ENCODE data around the gene KRT10. TPM values are rescaled to one million over a fixed set of nuclear protein-coding genes. Genes with fewer than 3 reads are reported as not detected.
A peak's percentile ranks its signal among the peaks of the same experiment; 100 is the strongest.
"Not testable (repeated sequence)": the region's sequence is repeated elsewhere in the genome, so short reads cannot be mapped to it uniquely, and the experiment has no call there.

Gene KRT10
- total RNA-seq, 1 experiment from 2014 or later = 49.4 TPM

GRCh38 chr17:40859536-40859935, 37.1 kb upstream of the KRT10 start:
- Histone ChIP-seq H3K4me3 (no peak overlapping the region), H3K4me1 (replicated peaks; ENCODE audit: insufficient read depth) (peaks cover 19% of the 10 kb centered on the region), H3K4me2 (no peak overlapping the region), H3K79me2 (ENCODE audit: low read depth) (no peaks in the 10 kb centered on the region), H3K27ac (no peak overlapping the region), H3K9me2 (ENCODE audit: insufficient read depth) (no peaks in the 10 kb centered on the region), H4K20me1 (ENCODE audit: insufficient read depth) (no peaks in the 10 kb centered on the region), H3K9me3 (ENCODE audit: insufficient read depth, low read depth) (no peaks in the 10 kb centered on the region), H3K36me3 (ENCODE audit: low read depth) (no peaks in the 10 kb centered on the region), H3K27me3 (ENCODE audit: insufficient read depth, low read depth) (no peaks in the 10 kb centered on the region), H3F3A (ENCODE audit: insufficient read depth, low read depth) (peaks cover 7% of the 10 kb centered on the region), H2AFZ (no peak overlapping the region)
- no peak for TF ChIP-seq EZH2 (IDR thresholded peaks at IDR 0.05; ENCODE audit: low read depth)
- no TSS peak for BruUV-seq (replicated peaks)
- intact Hi-C loops (cut with micrococcal nuclease; ENCODE audit: unreplicated experiment) = loop anchor here (5.0 kb wide), 1 partner anchor 638 kb away; no protein-coding TSS in a partner anchor
- CTCF ChIA-PET = interaction anchor here (0.9 kb wide), 1 partner anchor 803 kb away, joined by 3 read pairs; no protein-coding TSS in a partner anchor
- DNase-seq = no peak
- POLR2A ChIA-PET (ENCODE audit: unreplicated experiment) = interaction anchor here (0.5 to 0.6 kb wide), 2 partner anchors 42 to 671 kb away, joined by 3 to 25 read pairs; no protein-coding TSS in a partner anchor

GRCh38 chr17:40858667-40859066, 36.3 kb upstream of the KRT10 start:
- CTCF ChIA-PET = interaction anchor here (0.9 kb wide), 1 partner anchor 804 kb away, joined by 3 read pairs; no protein-coding TSS in a partner anchor
- DNase-seq; H3K9me3 ChIP-seq (ENCODE audit: insufficient read depth, low read depth); H3K4me2 ChIP-seq; H3K4me3 ChIP-seq; BruUV-seq (replicated peaks); H3K9me2 ChIP-seq (ENCODE audit: insufficient read depth); H3K27me3 ChIP-seq (ENCODE audit: insufficient read depth, low read depth); H3K79me2 ChIP-seq (ENCODE audit: low read depth); H3K36me3 ChIP-seq (ENCODE audit: low read depth); POLR2A ChIA-PET (ENCODE audit: unreplicated experiment); H4K20me1 ChIP-seq (ENCODE audit: insufficient read depth); H3K27ac ChIP-seq; H2AFZ ChIP-seq: not testable (repeated sequence)
- H3F3A ChIP-seq (ENCODE audit: insufficient read depth, low read depth) = peaks cover 15% of the 10 kb centered on the region
- intact Hi-C loops (cut with micrococcal nuclease; ENCODE audit: unreplicated experiment) = loop anchor here (5.0 kb wide), 1 partner anchor 639 kb away; no protein-coding TSS in a partner anchor
- H3K4me1 ChIP-seq (replicated peaks; ENCODE audit: insufficient read depth) = peaks cover 28% of the 10 kb centered on the region

- no peak for DNase-seq
- no peaks in the 10 kb centered on the region for H3K9me2 ChIP-seq (ENCODE audit: insufficient read depth)
- H2AFZ ChIP-seq = no peak overlapping the region
- H3K79me2 ChIP-seq (ENCODE audit: low read depth) = no peaks in the 10 kb centered on the region
- ChIA-PET POLR2A (ENCODE audit: unreplicated experiment) (interaction anchor here (0.6 kb wide), 1 partner anchor 240 kb away, joined by 8 read pairs; no protein-coding TSS in a partner anchor), CTCF (interaction anchor here (0.6 to 1.0 kb wide), 3 partner anchors 298 to 692 kb away, joined by 3 read pairs; no protein-coding TSS in a partner anchor)
- peaks cover 19% of the 10 kb centered on the region for H3F3A ChIP-seq (ENCODE audit: insufficient read depth, low read depth)
- H3K4me1 ChIP-seq (replicated peaks; ENCODE audit: insufficient read depth) = peaks cover 39% of the 10 kb centered on the region
- no peak for TF ChIP-seq CTCF (conservative IDR thresholded peaks at IDR 0.05)
- no peak for TF ChIP-seq EZH2 (IDR thresholded peaks at IDR 0.05; ENCODE audit: low read depth)
- BruUV-seq (replicated peaks) = no TSS peak
- H3K9me3 ChIP-seq (ENCODE audit: insufficient read depth, low read depth) = no peaks in the 10 kb centered on the region
- no peaks in the 10 kb centered on the region for H3K36me3 ChIP-seq (ENCODE audit: low read depth)
- intact Hi-C loops (cut with micrococcal nuclease; ENCODE audit: unreplicated experiment) = loop anchor here (1.0 to 5.0 kb wide), 6 partner anchors 51 to 691 kb away; no protein-coding TSS in a partner anchor
- no peaks in the 10 kb centered on the region for H4K20me1 ChIP-seq (ENCODE audit: insufficient read depth)
- H3K27ac ChIP-seq = 0 out of 2 replicates have a peak overlapping the region, but pooled peaks have one; percentile 26
- H3K4me3 ChIP-seq = no peak overlapping the region
- H3K4me2 ChIP-seq = no peak overlapping the region
- no peaks in the 10 kb centered on the region for H3K27me3 ChIP-seq (ENCODE audit: insufficient read depth, low read depth)
Observed at GRCh38 chr17:40857535-40857934, 35.1 kb upstream of the KRT10 start.

GRCh38 chr17:40854175-40854814, 31.9 kb upstream of the KRT10 start:
- Histone ChIP-seq H3K4me1 (replicated peaks; ENCODE audit: insufficient read depth) (peaks cover 72% of the 10 kb centered on the region), H3F3A (ENCODE audit: insufficient read depth, low read depth) (peaks cover 47% of the 10 kb centered on the region), H3K27me3 (ENCODE audit: insufficient read depth, low read depth) (no peaks in the 10 kb centered on the region), H3K9me2 (ENCODE audit: insufficient read depth) (no peaks in the 10 kb centered on the region), H3K9me3 (ENCODE audit: insufficient read depth, low read depth) (no peaks in the 10 kb centered on the region), H3K4me3 (no peak overlapping the region), H2AFZ (no peak overlapping the region), H4K20me1 (ENCODE audit: insufficient read depth) (no peaks in the 10 kb centered on the region), H3K4me2 (peak overlapping the region; percentile 51), H3K36me3 (ENCODE audit: low read depth) (no peaks in the 10 kb centered on the region), H3K79me2 (ENCODE audit: low read depth) (no peaks in the 10 kb centered on the region), H3K27ac (peak overlapping the region; percentile 94)
- no TSS peak for BruUV-seq (replicated peaks)
- intact Hi-C loops (cut with micrococcal nuclease; ENCODE audit: unreplicated experiment) = loop anchor here (2.0 to 5.0 kb wide), 4 partner anchors 35 to 809 kb away; no protein-coding TSS in a partner anchor
- peak in 1 of 2 experiments; percentile 90 for DNase-seq
- ChIA-PET CTCF (interaction anchor here (0.6 to 1.0 kb wide), 2 partner anchors 50 to 311 kb away, joined by 3 read pairs; no protein-coding TSS in a partner anchor), POLR2A (ENCODE audit: unreplicated experiment) (interaction anchor here (0.6 to 0.8 kb wide), 2 partner anchors 710 to 800 kb away, joined by 5 to 8 read pairs; no protein-coding TSS in a partner anchor)
- TF ChIP-seq CTCF (conservative IDR thresholded peaks at IDR 0.05) = no peak
- no peak for TF ChIP-seq EZH2 (IDR thresholded peaks at IDR 0.05; ENCODE audit: low read depth)

All from PC-9 (cell line).